Liver (tissue), 3 donors: ENCODE measurements around the gene BRSK2.

Experiments used
- ATF3 ChIP-seq: IDR thresholded peaks from 2 replicates; pipeline ENCODE4 v1.6.1; 2016; ENCODE audit warnings: antibody characterized with exemption
- CTCF ChIP-seq: fragments of 150-350 bp; IDR thresholded peaks from 2 replicates; pipeline ENCODE4 v1.5.1; 2017; ENCODE audit warnings: improper control_type of control experiment, low read depth, low read length; ENCODE audit not compliant: missing input control
- EGR1 ChIP-seq, 2 donors: IDR thresholded peaks; 2 replicates each; pipeline ENCODE4 v1.6.1; 2016 to 2018; ENCODE audit warnings: antibody characterized with exemption in 2 of 2, low read depth in 2 of 2
- FOXA1 ChIP-seq: IDR thresholded peaks from 2 replicates; pipeline ENCODE4 v1.6.1; 2016; ENCODE audit warnings: antibody characterized with exemption
- GABPA ChIP-seq, 2 donors: IDR thresholded peaks in 1 of 2; conservative IDR thresholded peaks in 1 of 2; 2 replicates each; pipeline ENCODE4 v1.6.1; 2016; ENCODE audit warnings: antibody characterized with exemption in 2 of 2, mild to moderate bottlenecking in 1 of 2, moderate library complexity in 1 of 2
- HNF4A ChIP-seq, 2 donors: conservative IDR thresholded peaks; 2 replicates each; pipeline ENCODE4 v1.6.1; 2016; ENCODE audit warnings: antibody characterized with exemption in 2 of 2, mild to moderate bottlenecking in 2 of 2
- JUND ChIP-seq, 2 donors: IDR thresholded peaks; 2 replicates each; pipeline ENCODE4 v1.6.1; 2016; ENCODE audit warnings: antibody characterized with exemption in 2 of 2
- MAX ChIP-seq: IDR thresholded peaks from 2 replicates; pipeline ENCODE4 v1.6.1; 2016; ENCODE audit warnings: antibody characterized with exemption
- NR2F2 ChIP-seq: IDR thresholded peaks from 2 replicates; pipeline ENCODE4 v1.6.1; 2016; ENCODE audit warnings: antibody characterized with exemption
- REST ChIP-seq: IDR thresholded peaks from 2 replicates; pipeline ENCODE4 v1.6.1; 2016; ENCODE audit warnings: antibody characterized with exemption, mild to moderate bottlenecking
- SP1 ChIP-seq: IDR thresholded peaks from 2 replicates; pipeline ENCODE4 v1.6.1; 2018; ENCODE audit warnings: antibody characterized with exemption, mild to moderate bottlenecking
- TAF1 ChIP-seq: conservative IDR thresholded peaks from 2 replicates; pipeline ENCODE4 v1.6.1; 2016; ENCODE audit warnings: antibody characterized with exemption, mild to moderate bottlenecking
- YY1 ChIP-seq: IDR thresholded peaks from 2 replicates; pipeline ENCODE4 v1.6.1; 2016; ENCODE audit warnings: antibody characterized with exemption, mild to moderate bottlenecking
- donor health status: healthy.
- donor health status: healthy.

GRCh38 chr11:1504581-1505290 is 115.0 kb downstream of the BRSK2 start:
- TF ChIP-seq JUND (IDR thresholded peaks at IDR 0.05), result no peak
- no peak for TF ChIP-seq CTCF
- no peak for TF ChIP-seq NR2F2
- no peak for TF ChIP-seq EGR1 (IDR thresholded peaks at IDR 0.05; ENCODE audit: low read depth in 2 of 2)
- no peak for TF ChIP-seq FOXA1
- TF ChIP-seq HNF4A (conservative IDR thresholded peaks at IDR 0.05), result no peak
- no peak for TF ChIP-seq TAF1
- no peak for TF ChIP-seq ATF3
- no peak for TF ChIP-seq YY1
- TF ChIP-seq REST, result no peak
- TF ChIP-seq GABPA (IDR thresholded peaks at IDR 0.05 in 1 of 2, conservative IDR thresholded peaks at IDR 0.05 in 1 of 2), result no peak
- TF ChIP-seq SP1, result no peak
- no peak for TF ChIP-seq MAX
